ENCODE measurements around the gene PAOX.

GRCh38 chr10:133358925-133359310 is 20.1 kb upstream of the PAOX start:
- TF ChIP-seq CTCF (conservative IDR thresholded peaks at IDR 0.05; ENCODE audit: low read length) = no peak
- no peak for TF ChIP-seq EZH2phosphoT487 (IDR thresholded peaks at IDR 0.05; ENCODE audit: borderline replicate concordance)

Measured in Loucy (cell line).